OCI-LY3 (cell line): ENCODE measurements around the gene GMPPA.

ENCODE experiments used
- H2AFZ ChIP-seq: fragments of 200-600, 300-600 bp; shearing (Covaris generic); 2 replicates; pipeline ENCODE4 v1.6.0; 2014; ENCODE audit warnings: antibody characterized with exemption, low read depth, low read length
- H3K27ac ChIP-seq: fragments of 200-600, 300-600 bp; sonication (generic); 2 replicates; pipeline ENCODE4 v1.5.1; 2014; ENCODE audit warnings: mild to moderate bottlenecking, low read length, moderate library complexity, mixed read lengths
- H3K27me3 ChIP-seq: fragments of 200-600, 300-600 bp; sonication (generic); 2 replicates; pipeline ENCODE4 v1.6.1; 2014; ENCODE audit warnings: low read depth, low read length, mixed read lengths
- H3K36me3 ChIP-seq: fragments of 200-600, 300-600 bp; sonication (generic); replicated peaks from 2 replicates; pipeline ENCODE3; 2014; ENCODE audit warnings: low read depth, low read length, mixed read lengths
- H3K4me1 ChIP-seq: fragments of 300-600, 200-600 bp; sonication (generic); 2 replicates; pipeline ENCODE4 v1.6.1; 2014; ENCODE audit warnings: low read length, mixed read lengths
- H3K4me2 ChIP-seq: fragments of 200-600, 300-600 bp; sonication (generic); 2 replicates; pipeline ENCODE4 v1.6.1; 2014; ENCODE audit warnings: low read length, mixed read lengths
- H3K4me3 ChIP-seq: fragments of 300-600, 200-600 bp; sonication (generic); 2 replicates; pipeline ENCODE4 v1.5.1; 2014; ENCODE audit warnings: antibody characterized with exemption, mild to moderate bottlenecking, low read length, moderate library complexity
- H3K79me2 ChIP-seq: fragments of 300-600, 200-600 bp; shearing (Covaris generic); 2 replicates; pipeline ENCODE4 v1.6.1; 2014; ENCODE audit warnings: mild to moderate bottlenecking, low read length, mixed read lengths
- H3K9ac ChIP-seq: fragments of 300-600, 200-600 bp; shearing (Covaris generic); 2 replicates; pipeline ENCODE4 v1.6.0; 2014; ENCODE audit warnings: mild to moderate bottlenecking, low read length, moderate library complexity
- H3K9me3 ChIP-seq: fragments of 200-600, 300-600 bp; shearing (Covaris generic); 2 replicates; pipeline ENCODE4 v1.6.1; 2014; ENCODE audit warnings: low read length, mixed read lengths; ENCODE audit not compliant: insufficient read depth
- H4K20me1 ChIP-seq: fragments of 200-600, 300-600 bp; sonication (generic); 2 replicates; pipeline ENCODE4 v1.6.1; 2016; ENCODE audit warnings: low read length, mixed read lengths; ENCODE audit not compliant: insufficient read depth
- CTCF ChIP-seq: fragments of 200-600, 300-600 bp; sonication (generic); IDR thresholded peaks from 2 replicates; pipeline ENCODE4 v1.5.1; 2014; ENCODE audit warnings: antibody characterized with exemption, low read length, low read depth
- EZH2phosphoT487 ChIP-seq: fragments of 200-600 bp; shearing (Covaris generic); IDR thresholded peaks from 2 replicates; pipeline ENCODE4 v1.6.1; 2018; ENCODE audit warnings: antibody characterized with exemption, mixed run types, low read depth

The GMPPA gene

GRCh38 chr2:219490600-219491130 is 8.0 kb upstream of the GMPPA start:
- H3K4me2 ChIP-seq, result no peak overlapping the region
- no peaks in the 10 kb centered on the region for H3K9me3 ChIP-seq
- H2AFZ ChIP-seq, result no peak overlapping the region
- peaks cover 8% of the 10 kb centered on the region; the same call in 1 of the 2 replicates for H3K27me3 ChIP-seq
- no peaks in the 10 kb centered on the region for H4K20me1 ChIP-seq
- H3K36me3 ChIP-seq, result no peaks in the 10 kb centered on the region
- no peak overlapping the region for H3K27ac ChIP-seq
- no peaks in the 10 kb centered on the region for H3K79me2 ChIP-seq
- H3K9ac ChIP-seq, result no peak overlapping the region
- TF ChIP-seq CTCF (no peak), EZH2phosphoT487 (no peak)
- peaks cover 3% of the 10 kb centered on the region; the same call in 1 of the 2 replicates for H3K4me1 ChIP-seq
- no peak overlapping the region for H3K4me3 ChIP-seq

- Histone ChIP-seq H3K36me3 (no peaks in the 10 kb centered on the region), H2AFZ (no peak overlapping the region), H4K20me1 (no peaks in the 10 kb centered on the region), H3K27ac (no peak overlapping the region), H3K9me3 (no peaks in the 10 kb centered on the region), H3K4me1 (peaks cover 4% of the 10 kb centered on the region; the same call in 1 of the 2 replicates), H3K9ac (no peak overlapping the region), H3K4me2 (no peak overlapping the region), H3K4me3 (no peak overlapping the region), H3K27me3 (peaks cover 8% of the 10 kb centered on the region; the same call in 1 of the 2 replicates), H3K79me2 (no peaks in the 10 kb centered on the region)
- TF ChIP-seq EZH2phosphoT487, result no peak
- no peak for TF ChIP-seq CTCF
Measured at GRCh38 chr2:219491278-219491963, 7.3 kb upstream of the GMPPA start.

GRCh38 chr2:219492575-219492974 is 6.1 kb upstream of the GMPPA start:
- Histone ChIP-seq H3K4me1 (peaks cover 4% of the 10 kb centered on the region; the same call in 1 of the 2 replicates), H2AFZ (no peak overlapping the region), H3K36me3 (no peaks in the 10 kb centered on the region), H3K4me3 (no peak overlapping the region), H3K27me3 (peaks cover 8% of the 10 kb centered on the region; the same call in 1 of the 2 replicates), H3K4me2 (no peak overlapping the region), H4K20me1 (no peaks in the 10 kb centered on the region), H3K27ac (no peak overlapping the region), H3K9ac (no peak overlapping the region), H3K79me2 (no peaks in the 10 kb centered on the region), H3K9me3 (no peaks in the 10 kb centered on the region)
- TF ChIP-seq CTCF (no peak), EZH2phosphoT487 (no peak)

GRCh38 chr2:219493086-219493485 is 5.6 kb upstream of the GMPPA start:
- Histone ChIP-seq H3K27ac (no peak overlapping the region), H3K9me3 (no peaks in the 10 kb centered on the region), H3K4me1 (peaks cover 4% of the 10 kb centered on the region; the same call in 1 of the 2 replicates), H3K4me3 (no peak overlapping the region), H2AFZ (no peak overlapping the region), H3K9ac (no peak overlapping the region), H3K36me3 (no peaks in the 10 kb centered on the region), H3K79me2 (no peaks in the 10 kb centered on the region), H4K20me1 (no peaks in the 10 kb centered on the region), H3K4me2 (no peak overlapping the region), H3K27me3 (peaks cover 8% of the 10 kb centered on the region; the same call in 1 of the 2 replicates)
- TF ChIP-seq CTCF (no peak), EZH2phosphoT487 (no peak)
